Stimulated activated CD8-positive, alpha-beta memory T cell treated with anti-CD3 and anti-CD28 coated beads, Interleukin-7, amount 100 ng/mL, for 24 hours (primary cell): ENCODE results near the gene CNRIP1.

Experiments used
- DNase-seq: peaks from one replicate; pipeline ENCODE4 v3.0.0-alpha.2; 2020; ENCODE audit warnings: low read depth

Gene CNRIP1

GRCh38 chr2:68251187-68251854, 68.4 kb downstream of the CNRIP1 start:
- DNase-seq: peak; percentile 29

- DNase-seq: no peak
These were observed 69.0 kb downstream of the CNRIP1 start for GRCh38 chr2:68250652-68251186.

- no peak for DNase-seq
These were observed 69.6 kb downstream of the CNRIP1 start for GRCh38 chr2:68250196-68250595.

- DNase-seq: no peak
These were observed 70.9 kb downstream of the CNRIP1 start for GRCh38 chr2:68248806-68249205.

- DNase-seq: no peak
These were observed 71.4 kb downstream of the CNRIP1 start for GRCh38 chr2:68248361-68248760.

- no peak for DNase-seq
These were observed 73.4 kb downstream of the CNRIP1 start for GRCh38 chr2:68246396-68246795.

- DNase-seq: no peak
These were observed 74.1 kb downstream of the CNRIP1 start for GRCh38 chr2:68245672-68246071.

- DNase-seq: no peak
These were observed 74.7 kb downstream of the CNRIP1 start for GRCh38 chr2:68245066-68245465.

- DNase-seq: no peak
These were observed 75.3 kb downstream of the CNRIP1 start for GRCh38 chr2:68244456-68244855.
